Mononuclear cell (primary cell): Measurements from ENCODE around the gene TSPAN32. TPM values are rescaled to one million over a fixed set of nuclear protein-coding genes. Genes with fewer than 3 reads are reported as not detected.
"Not testable (repeated sequence)": the region's sequence is repeated elsewhere in the genome, so short reads cannot be mapped to it uniquely, and the experiment has no call there.

ENCODE experiments used
- H3K27me3 ChIP-seq: 2 replicates; pipeline ENCODE4 v1.6.0; 2011; ENCODE audit warnings: low read length, control low read depth; ENCODE audit not compliant: insufficient read depth
- H3K4me1 ChIP-seq: 2 replicates; pipeline ENCODE4 v1.5.1; 2011; ENCODE audit warnings: mild to moderate bottlenecking, low read length, control low read depth; ENCODE audit not compliant: insufficient read depth
- H3K4me3 ChIP-seq: 2 replicates; pipeline ENCODE4 v1.5.1; 2011; ENCODE audit warnings: mild to moderate bottlenecking, low read length, moderate library complexity
- H3K9me3 ChIP-seq: 2 replicates; pipeline ENCODE4 v1.5.1; 2011; ENCODE audit warnings: low read depth, mild to moderate bottlenecking, control low read depth, low read length
- total RNA-seq: library from RNA; depleted of rRNA; stranded (reverse); fragments of >200 nt; gene quantifications from one replicate; pipeline ENCODE4 v1.2.3, GENCODE V29; 2012

TSPAN32 gene
- total RNA-seq, 1 donor, result 21.6 TPM

GRCh38 chr11:2342557-2342956 is 40.7 kb downstream of the TSPAN32 start:
- Histone ChIP-seq H3K9me3 (no peaks in the 10 kb centered on the region), H3K27me3 (no peaks in the 10 kb centered on the region), H3K4me3 (no peak overlapping the region), H3K4me1 (no peaks in the 10 kb centered on the region)

DNA sequence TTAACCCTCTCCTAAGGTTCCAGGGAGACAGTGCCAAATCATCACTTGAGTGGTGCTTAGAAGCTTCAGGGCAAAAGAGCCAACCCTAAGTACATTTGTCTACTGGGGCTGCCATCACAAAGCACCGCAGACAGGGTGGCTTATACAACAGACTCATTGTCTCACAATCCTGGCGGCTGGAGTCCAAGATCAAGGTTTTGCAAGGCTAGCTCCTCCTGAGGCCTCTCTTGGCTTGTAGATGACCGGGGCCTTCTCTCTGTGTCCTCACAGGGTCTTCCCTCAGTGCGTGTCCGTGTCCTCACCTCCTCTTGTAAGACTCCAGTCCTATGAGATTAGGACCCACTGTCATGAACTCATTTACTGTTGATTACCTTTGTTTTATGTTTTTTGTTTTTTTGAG is 41.2 kb downstream of the TSPAN32 start:
- H3K27me3 ChIP-seq, result no peaks in the 10 kb centered on the region
- no peaks in the 10 kb centered on the region for H3K9me3 ChIP-seq
- no peaks in the 10 kb centered on the region for H3K4me1 ChIP-seq
- no peak overlapping the region for H3K4me3 ChIP-seq

- Histone ChIP-seq H3K4me3 (no peak overlapping the region), H3K4me1 (no peaks in the 10 kb centered on the region), H3K9me3 (no peaks in the 10 kb centered on the region), H3K27me3 (no peaks in the 10 kb centered on the region)
Measured at GRCh38 chr11:2343502-2343901, 41.7 kb downstream of the TSPAN32 start.

- no peak overlapping the region for H3K4me3 ChIP-seq
- no peaks in the 10 kb centered on the region for H3K27me3 ChIP-seq
- no peaks in the 10 kb centered on the region for H3K4me1 ChIP-seq
- no peaks in the 10 kb centered on the region for H3K9me3 ChIP-seq
Measured at GRCh38 chr11:2345050-2345449, 43.2 kb downstream of the TSPAN32 start.

DNA sequence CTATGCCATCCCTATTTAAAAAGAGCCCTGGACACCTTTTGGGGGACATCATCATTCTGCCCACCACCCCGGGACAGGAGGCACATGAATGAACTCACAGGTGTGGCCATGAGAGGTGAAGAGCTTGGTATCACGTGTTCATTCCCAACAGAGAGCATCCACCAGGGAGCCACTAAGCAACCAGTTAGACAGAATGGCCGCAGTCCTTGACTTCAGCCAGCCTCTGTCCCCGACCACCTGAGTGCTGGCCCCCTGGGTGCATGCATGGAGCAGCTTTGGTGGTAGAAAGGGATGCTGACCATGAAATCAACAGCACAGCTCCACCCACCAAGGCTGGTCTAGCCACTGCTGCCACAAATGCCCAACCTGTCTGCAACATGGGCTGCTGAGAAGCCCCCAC is 44.2 kb downstream of the TSPAN32 start:
- H3K9me3 ChIP-seq, result no peaks in the 10 kb centered on the region
- no peaks in the 10 kb centered on the region for H3K27me3 ChIP-seq
- no peaks in the 10 kb centered on the region for H3K4me1 ChIP-seq

GRCh38 chr11:2346586-2347307 is 44.9 kb downstream of the TSPAN32 start:
- Histone ChIP-seq H3K9me3 (no peaks in the 10 kb centered on the region), H3K4me3 (no peak overlapping the region), H3K4me1 (no peaks in the 10 kb centered on the region), H3K27me3 (no peaks in the 10 kb centered on the region)

More for the DNA sequence above, 44.2 kb downstream of the TSPAN32 start:
- no peak overlapping the region for H3K4me3 ChIP-seq

GRCh38 chr11:2347308-2347830 is 45.6 kb downstream of the TSPAN32 start:
- Histone ChIP-seq H3K4me1 (no peaks in the 10 kb centered on the region), H3K9me3 (no peaks in the 10 kb centered on the region), H3K27me3 (no peaks in the 10 kb centered on the region), H3K4me3 (no peak overlapping the region)

DNA sequence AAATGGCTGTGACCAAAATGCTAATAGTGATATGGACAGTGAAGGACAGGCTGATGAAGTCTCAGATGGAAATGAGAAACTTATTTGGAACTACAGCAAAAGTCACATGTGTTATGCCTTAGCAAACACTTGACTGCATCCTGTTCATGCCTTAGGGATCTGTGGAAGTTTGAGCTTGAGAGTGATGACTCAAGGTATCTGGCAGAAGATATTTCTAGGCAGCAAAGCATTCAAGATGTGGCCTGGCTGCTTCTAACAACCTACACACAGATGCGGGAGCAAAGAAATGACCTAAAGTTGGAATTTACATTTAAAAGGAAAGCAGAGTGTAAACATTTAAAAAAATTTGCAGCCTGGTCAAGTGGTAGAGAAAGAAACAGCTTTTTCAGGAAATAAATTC is 47.2 kb downstream of the TSPAN32 start:
- Histone ChIP-seq H3K4me3 (no peak overlapping the region), H3K9me3 (no peaks in the 10 kb centered on the region), H3K4me1 (no peaks in the 10 kb centered on the region), H3K27me3 (no peaks in the 10 kb centered on the region)

- Histone ChIP-seq H3K4me3 (no peak overlapping the region), H3K4me1 (no peaks in the 10 kb centered on the region), H3K27me3 (no peaks in the 10 kb centered on the region), H3K9me3 (no peaks in the 10 kb centered on the region)
Measured at GRCh38 chr11:2351701-2352100, 49.9 kb downstream of the TSPAN32 start.

GRCh38 chr11:2352420-2352819 is 50.6 kb downstream of the TSPAN32 start:
- no peak overlapping the region for H3K4me3 ChIP-seq

DNA sequence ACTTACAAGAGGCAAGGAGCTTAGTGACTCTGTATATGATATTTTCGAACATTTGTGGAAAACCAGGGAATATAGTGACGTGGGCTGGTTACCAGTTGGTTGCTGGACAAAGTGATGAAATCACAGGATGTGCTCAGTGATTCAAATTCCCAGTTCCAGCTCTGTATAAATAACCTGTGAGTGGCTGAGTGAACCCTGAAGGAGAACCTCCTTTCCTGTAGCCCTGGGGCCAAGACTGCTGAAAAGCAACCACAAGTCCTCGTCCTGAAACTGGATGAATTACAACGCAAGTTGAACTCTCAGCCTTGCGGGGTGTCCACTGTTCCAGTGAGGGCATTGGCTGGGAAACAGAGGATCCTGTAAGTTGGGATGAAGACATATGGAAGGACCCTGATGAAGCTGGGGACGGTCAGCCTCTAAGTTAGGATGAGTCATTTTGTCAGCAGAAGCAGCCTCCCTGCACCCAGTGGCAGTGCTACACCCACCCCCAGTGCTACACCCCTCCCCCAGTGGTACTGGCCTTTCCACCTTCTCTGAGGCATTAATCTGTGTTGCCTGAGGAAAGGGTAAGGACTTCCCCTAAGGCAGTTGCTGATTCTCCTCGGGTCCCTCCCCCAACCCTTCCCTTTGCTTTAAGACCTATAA is 53.3 kb downstream of the TSPAN32 start:
- Histone ChIP-seq H3K27me3 (no peaks in the 10 kb centered on the region), H3K9me3 (no peaks in the 10 kb centered on the region), H3K4me1 (no peaks in the 10 kb centered on the region), H3K4me3 (no peak overlapping the region)

More at GRCh38 chr11:2352420-2352819, 50.6 kb downstream of the TSPAN32 start:
- Histone ChIP-seq H3K4me1 (no peaks in the 10 kb centered on the region), H3K9me3 (no peaks in the 10 kb centered on the region), H3K27me3 (no peaks in the 10 kb centered on the region)

DNA sequence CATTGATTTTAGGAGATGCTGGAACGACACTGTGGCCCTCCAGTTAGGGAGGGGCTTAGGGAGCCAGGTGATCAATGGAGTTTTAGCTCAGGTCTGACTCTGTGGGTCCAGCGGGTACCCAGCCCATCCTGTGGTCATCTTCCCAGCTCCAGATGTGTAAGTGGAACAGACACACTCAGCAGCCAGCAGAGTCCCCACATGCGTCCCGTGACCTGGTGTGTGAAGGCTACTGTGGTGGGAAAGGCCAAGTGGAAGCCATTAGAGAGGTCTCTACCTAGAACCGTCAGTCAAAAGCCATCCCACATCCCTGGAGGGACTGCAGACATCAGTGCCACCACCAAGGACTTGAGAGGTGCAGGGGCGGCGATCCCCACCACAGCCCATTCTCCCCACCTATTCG is 55.4 kb downstream of the TSPAN32 start:
- H3K4me3 ChIP-seq, result no peak overlapping the region
- H3K27me3 ChIP-seq, result no peaks in the 10 kb centered on the region
- no peaks in the 10 kb centered on the region for H3K9me3 ChIP-seq
- no peaks in the 10 kb centered on the region for H3K4me1 ChIP-seq

GRCh38 chr11:2357651-2358050 is 55.8 kb downstream of the TSPAN32 start:
- not testable (repeated sequence) for H3K4me1 ChIP-seq, H3K9me3 ChIP-seq, H3K4me3 ChIP-seq, H3K27me3 ChIP-seq

DNA sequence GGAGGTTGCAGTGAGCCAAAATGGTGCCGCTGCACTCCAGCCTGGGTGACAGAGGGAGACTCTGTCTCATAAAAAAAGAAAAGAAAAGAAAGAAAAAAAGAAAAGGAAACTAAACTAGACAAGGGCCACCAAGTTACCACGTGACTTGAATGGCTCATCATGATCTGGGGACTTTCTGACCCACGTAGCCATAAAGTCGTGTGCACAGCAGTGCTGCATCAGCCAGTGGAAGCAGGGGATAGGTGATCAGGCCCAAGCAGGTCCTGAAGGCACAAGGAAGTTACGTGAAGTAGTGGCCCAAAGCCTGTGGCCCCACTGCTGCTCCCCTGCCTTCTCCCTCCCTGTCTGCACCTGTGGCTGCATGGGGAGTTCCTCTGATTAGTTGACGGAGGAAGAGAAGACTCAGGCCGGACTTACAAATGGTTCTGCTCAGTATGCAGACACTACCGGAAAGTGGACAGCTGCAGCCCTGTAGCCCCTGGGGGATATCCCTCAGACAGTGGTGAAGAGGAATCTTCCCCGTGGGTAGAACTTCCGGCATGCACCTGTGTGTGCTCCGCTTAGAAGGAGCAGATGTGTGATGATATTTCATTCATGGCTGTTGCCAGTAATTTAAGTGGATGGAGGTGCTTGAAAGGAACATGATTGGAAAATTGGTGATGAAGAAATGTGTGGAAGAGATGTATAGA is 57.1 kb downstream of the TSPAN32 start:
- Histone ChIP-seq H3K9me3 (no peaks in the 10 kb centered on the region), H3K27me3 (no peaks in the 10 kb centered on the region), H3K4me3 (no peak overlapping the region), H3K4me1 (no peaks in the 10 kb centered on the region)

DNA sequence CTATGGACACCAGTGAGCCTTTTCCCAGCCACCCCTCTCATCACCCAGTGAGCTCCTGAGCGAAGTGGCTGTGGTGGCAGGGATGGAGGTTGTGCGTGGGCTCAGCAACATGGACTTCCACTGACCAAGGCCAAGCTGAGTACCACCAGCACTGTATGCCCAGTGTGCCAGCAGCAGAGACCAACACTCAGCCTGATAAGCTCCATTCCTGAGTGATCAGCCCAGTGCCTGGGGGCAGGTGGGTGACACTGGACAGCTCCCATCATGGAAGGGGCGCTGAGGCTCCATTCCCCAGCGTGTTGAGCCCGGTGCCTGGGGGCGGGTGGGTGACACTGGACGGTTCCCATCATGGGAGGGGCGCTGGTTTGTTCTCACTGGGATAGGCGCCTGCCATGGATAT is 57.7 kb downstream of the TSPAN32 start:
- no peaks in the 10 kb centered on the region for H3K4me1 ChIP-seq
- no peaks in the 10 kb centered on the region for H3K9me3 ChIP-seq
- H3K27me3 ChIP-seq, result no peaks in the 10 kb centered on the region
- H3K4me3 ChIP-seq, result no peak overlapping the region
